LNCAP (cell line): Measurements from ENCODE around the gene C5orf52.

Experiments
- CTCF ChIP-seq: fragments of 450-650 bp; IDR thresholded peaks from 2 replicates; pipeline ENCODE4 v1.5.1; 2017; ENCODE audit warnings: mild to moderate bottlenecking

The C5orf52 gene

DNA sequence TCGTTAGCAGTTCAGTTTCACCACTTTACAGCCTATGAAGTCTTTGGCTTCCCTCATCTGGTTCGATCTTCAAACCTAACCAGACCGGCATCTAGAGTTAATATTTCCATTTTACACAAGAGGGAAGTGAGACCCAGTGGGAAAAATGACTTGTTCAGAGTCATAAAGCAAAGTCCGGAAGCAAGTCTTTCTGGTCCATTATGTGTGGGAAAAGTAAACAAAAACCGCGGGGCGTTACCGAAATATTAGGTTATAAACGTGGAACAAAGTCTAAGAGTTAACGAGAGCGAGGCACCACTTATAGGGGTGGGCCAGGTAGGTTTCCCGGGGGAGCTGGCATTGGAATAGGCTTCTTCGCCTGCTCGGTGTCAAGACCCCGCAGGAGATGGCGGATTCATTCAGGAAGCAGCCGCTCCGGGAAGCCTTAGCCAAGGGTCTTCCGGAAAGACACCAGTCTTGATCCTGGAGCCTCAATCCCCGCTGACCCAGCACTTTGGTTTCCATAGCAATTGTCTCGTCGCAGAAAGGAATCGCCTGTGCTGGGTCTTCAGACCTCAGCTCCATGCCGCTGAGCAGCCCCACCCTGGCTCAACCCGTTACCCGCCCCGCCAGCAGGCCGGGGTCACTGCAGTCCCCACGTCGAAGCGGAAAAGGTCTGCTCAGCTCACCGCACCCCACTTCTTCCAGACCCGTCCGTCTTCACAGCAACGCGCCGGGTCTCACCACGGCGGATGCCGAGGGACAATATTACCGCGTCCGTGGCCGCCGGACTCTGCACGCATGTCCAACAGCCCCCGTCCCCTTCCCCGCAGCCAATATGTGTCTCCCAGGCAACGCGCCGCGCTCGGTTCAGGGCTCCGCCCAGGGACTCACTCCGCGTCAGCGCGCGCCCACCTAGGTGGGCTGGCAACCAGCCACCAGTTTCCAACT, at the start of gene C5orf52:
Gene C5orf52 (plus strand): TSS at position 872 of the 930 bp plus-strand sequence. CDS start 82 bp downstream, outside the sequence.
- TF ChIP-seq CTCF: no peak

DNA sequence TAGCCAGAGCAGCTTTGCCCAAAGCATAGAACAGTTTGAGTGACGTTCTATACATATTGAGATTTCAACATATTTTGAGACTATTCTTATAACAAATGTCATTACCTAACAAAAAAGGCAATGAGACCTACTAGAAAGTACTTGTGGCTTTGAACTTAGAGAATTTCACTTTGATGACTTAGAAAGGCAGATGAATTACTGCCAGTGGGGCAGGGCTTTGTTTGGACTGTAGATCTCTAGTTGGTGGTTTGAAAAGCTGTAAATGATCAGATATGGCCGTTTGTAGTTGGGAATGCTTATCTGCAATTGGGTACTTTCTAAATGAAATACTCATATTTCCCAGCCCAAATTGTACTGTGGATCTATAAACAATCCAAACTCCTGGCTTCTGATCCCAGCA, 47.2 kb upstream of the C5orf52 start:
- no peak for TF ChIP-seq CTCF

- TF ChIP-seq CTCF: no peak
Observed at GRCh38 chr5:157626831-157627230, 44.5 kb upstream of the C5orf52 start.

GRCh38 chr5:157630341-157630740, 41.0 kb upstream of the C5orf52 start:
- no peak for TF ChIP-seq CTCF

- no peak for TF ChIP-seq CTCF
Observed at GRCh38 chr5:157640406-157641066, 30.8 kb upstream of the C5orf52 start.

DNA sequence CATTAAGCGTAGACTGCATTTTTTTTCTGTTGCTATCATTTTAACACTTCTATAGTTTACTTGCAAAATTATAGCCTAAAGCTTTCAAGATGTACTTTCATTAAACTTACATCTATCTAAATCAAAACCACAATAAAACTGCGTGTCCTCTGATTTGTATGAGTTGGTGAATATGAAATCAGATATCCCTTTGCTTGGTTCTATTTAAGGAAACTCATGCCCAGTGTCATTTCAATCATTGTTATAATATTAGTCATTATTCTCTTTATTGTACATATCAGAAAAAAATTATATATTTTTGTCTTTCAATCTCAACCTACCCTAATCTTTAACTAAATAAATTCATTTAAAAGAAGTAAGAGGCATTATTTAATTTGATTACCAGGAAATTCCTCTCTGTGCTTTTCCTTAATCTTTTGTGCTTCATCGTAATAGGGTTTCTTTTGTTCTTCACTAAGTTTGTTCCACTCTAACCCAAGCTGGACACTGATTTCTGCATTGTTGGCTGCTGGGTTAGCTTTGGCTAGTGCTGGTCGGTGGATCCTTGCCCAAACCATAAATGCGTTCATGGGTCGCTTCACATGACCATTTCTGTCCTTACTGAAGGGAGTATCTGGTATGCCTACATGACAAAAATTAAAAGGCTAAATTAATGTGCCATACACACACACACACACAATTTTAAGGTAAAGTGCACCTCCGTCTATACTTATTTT, 22.9 kb upstream of the C5orf52 start:
- TF ChIP-seq CTCF: no peak

- no peak for TF ChIP-seq CTCF
Observed at GRCh38 chr5:157649101-157649500, 22.2 kb upstream of the C5orf52 start.
